Testis (tissue), 3 donors: ENCODE data around the gene RPL18A. TPM values are rescaled to one million over a fixed set of nuclear protein-coding genes. Genes with fewer than 3 reads are reported as not detected.

Source experiments
- DNase-seq: peaks from one replicate; pipeline ENCODE4 v3.0.0-alpha.2; 2019
- H3K27ac ChIP-seq, 2 donors: fragments of 200-600 bp; sonication (generic); one replicate each; pipeline ENCODE4 v1.5.1; 2019
- H3K27me3 ChIP-seq: fragments of 200-600 bp; sonication (generic); one replicate; pipeline ENCODE4 v1.5.1; 2019
- H3K36me3 ChIP-seq: fragments of 200-600 bp; sonication (generic); one replicate; pipeline ENCODE4 v1.5.1; 2017; ENCODE audit warnings: low read depth; ENCODE audit errors: missing control alignments
- H3K4me1 ChIP-seq: fragments of 200-600 bp; sonication (generic); one replicate; pipeline ENCODE4 v1.5.1; 2019
- H3K4me3 ChIP-seq, 2 donors: fragments of 200-600 bp; sonication (generic); one replicate each; pipeline ENCODE4 v1.5.1; 2017 to 2019
- H3K9me3 ChIP-seq: fragments of 200-600 bp; sonication (generic); one replicate; pipeline ENCODE4 v1.5.1; 2017
- POLR2A ChIP-seq: fragments of 450-650 bp; IDR thresholded peaks from one replicate; pipeline ENCODE4 v1.6.1; 2017; ENCODE audit warnings: antibody characterized with exemption, mild to moderate bottlenecking, moderate library complexity
- WGBS, 2 donors: methylation state at CpG; one replicate each; pipeline ENCODE4 v1.1.5; 2018; 5-methylcytosine and 5-hydroxymethylcytosine counted together
- intact Hi-C: fragments of 100-400 bp; cut with DNase I; formaldehyde crosslinking; loops from one replicate; pipeline ENCODE4 v1.15.1; 2023; ENCODE audit warnings: low total_unique reads
- polyA plus RNA-seq: library from polyadenylated mRNA; stranded (reverse); fragments of 350-450 nt; fragmentation: Illumina TruSeq; extraction: RNeasy Lipid Tissue Mini Kit (QIAGEN cat#74804); gene quantifications from one replicate; pipeline ENCODE4 v1.2.3, GENCODE V29; 2014; ENCODE audit warnings: low read depth, low replicate concordance; ENCODE audit not compliant: insufficient read depth
- total RNA-seq, 2 donors: library from RNA; depleted of rRNA; stranded (reverse); fragments of >200 nt; gene quantifications; one replicate each; pipeline ENCODE4 v1.2.3, GENCODE V29; 2016
- TF ChIP-seq, protein P1 (sequence below), 3 experiments: fragments of 450-650 bp in 2 of 3; fragments of 200-600 bp in 1 of 3; sonication (generic) in 1 of 3; IDR thresholded peaks; one replicate each; pipeline ENCODE4 v1.5.1; 2016 to 2019; ENCODE audit warnings: antibody characterized with exemption in 3 of 3, mild to moderate bottlenecking in 2 of 3, moderate library complexity in 1 of 3

Gene RPL18A
- total and polyA plus RNA-seq, 3 donors from 2014 or later = 551 to 1,098 (median 828) TPM

DNA sequence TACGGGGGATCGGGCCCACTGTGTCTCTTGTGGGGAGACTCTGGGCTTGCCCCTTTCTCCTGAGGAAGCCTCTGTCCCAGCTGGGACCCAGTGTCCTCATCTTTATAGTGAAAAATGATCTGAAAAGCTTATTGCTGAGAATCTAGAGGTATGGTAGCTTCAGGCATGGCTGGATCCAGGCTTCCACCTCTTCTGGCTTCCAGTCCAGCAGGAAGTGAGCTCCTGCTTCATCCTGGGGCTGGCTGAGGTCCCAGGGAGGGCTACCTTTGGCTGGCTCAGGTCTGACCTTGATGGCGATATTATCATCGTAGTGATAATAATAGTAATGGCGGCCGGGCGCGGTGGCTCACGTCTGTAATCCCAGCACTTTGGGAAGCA lies 15.0 kb downstream of the RPL18A start:
- TF ChIP-seq, protein P1, sequence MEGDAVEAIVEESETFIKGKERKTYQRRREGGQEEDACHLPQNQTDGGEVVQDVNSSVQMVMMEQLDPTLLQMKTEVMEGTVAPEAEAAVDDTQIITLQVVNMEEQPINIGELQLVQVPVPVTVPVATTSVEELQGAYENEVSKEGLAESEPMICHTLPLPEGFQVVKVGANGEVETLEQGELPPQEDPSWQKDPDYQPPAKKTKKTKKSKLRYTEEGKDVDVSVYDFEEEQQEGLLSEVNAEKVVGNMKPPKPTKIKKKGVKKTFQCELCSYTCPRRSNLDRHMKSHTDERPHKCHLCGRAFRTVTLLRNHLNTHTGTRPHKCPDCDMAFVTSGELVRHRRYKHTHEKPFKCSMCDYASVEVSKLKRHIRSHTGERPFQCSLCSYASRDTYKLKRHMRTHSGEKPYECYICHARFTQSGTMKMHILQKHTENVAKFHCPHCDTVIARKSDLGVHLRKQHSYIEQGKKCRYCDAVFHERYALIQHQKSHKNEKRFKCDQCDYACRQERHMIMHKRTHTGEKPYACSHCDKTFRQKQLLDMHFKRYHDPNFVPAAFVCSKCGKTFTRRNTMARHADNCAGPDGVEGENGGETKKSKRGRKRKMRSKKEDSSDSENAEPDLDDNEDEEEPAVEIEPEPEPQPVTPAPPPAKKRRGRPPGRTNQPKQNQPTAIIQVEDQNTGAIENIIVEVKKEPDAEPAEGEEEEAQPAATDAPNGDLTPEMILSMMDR (IDR thresholded peaks at IDR 0.05) = no peak
- no peak for TF ChIP-seq POLR2A
- intact Hi-C loops = no loop called here
- no peak overlapping the region for H3K27ac ChIP-seq
- H3K4me3 ChIP-seq = no peak overlapping the region
- DNase-seq = no peak
- no peaks in the 10 kb centered on the region for H3K36me3 ChIP-seq
- WGBS, 2 donors = 53 to 58% methylated on average over 8 to 9 of the region's 9 CpGs
- H3K27me3 ChIP-seq = no peaks in the 10 kb centered on the region
- no peaks in the 10 kb centered on the region for H3K9me3 ChIP-seq
- peaks cover 7% of the 10 kb centered on the region for H3K4me1 ChIP-seq

DNA sequence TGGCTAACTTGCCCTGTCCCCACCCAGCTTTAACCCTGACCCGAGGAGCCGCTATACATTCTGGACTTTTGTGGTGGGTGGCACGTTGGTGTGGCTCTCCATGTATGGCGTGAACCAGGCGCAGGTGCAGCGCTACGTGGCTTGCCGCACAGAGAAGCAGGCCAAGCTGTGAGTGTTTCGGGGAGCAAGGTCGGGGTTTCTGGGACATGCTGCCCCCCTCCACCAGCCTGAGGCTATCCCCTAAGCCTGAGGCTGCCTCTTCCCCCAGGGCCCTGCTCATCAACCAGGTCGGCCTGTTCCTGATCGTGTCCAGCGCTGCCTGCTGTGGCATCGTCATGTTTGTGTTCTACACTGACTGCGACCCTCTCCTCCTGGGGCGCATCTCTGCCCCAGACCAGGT lies 18.0 kb downstream of the RPL18A start:
- Histone ChIP-seq H3K9me3 (no peaks in the 10 kb centered on the region), H3K4me1 (peaks cover under 1% of the 10 kb centered on the region), H3K27me3 (no peaks in the 10 kb centered on the region), H3K27ac (no peak overlapping the region), H3K4me3 (no peak overlapping the region), H3K36me3 (no peaks in the 10 kb centered on the region)
- TF ChIP-seq POLR2A = no peak
- TF ChIP-seq, protein P1 (IDR thresholded peaks at IDR 0.05) = no peak
- intact Hi-C loops = no loop called here
- 91 to 94% methylated on average over 16 of the region's 16 CpGs for WGBS, 2 donors
- no peak for DNase-seq

DNA sequence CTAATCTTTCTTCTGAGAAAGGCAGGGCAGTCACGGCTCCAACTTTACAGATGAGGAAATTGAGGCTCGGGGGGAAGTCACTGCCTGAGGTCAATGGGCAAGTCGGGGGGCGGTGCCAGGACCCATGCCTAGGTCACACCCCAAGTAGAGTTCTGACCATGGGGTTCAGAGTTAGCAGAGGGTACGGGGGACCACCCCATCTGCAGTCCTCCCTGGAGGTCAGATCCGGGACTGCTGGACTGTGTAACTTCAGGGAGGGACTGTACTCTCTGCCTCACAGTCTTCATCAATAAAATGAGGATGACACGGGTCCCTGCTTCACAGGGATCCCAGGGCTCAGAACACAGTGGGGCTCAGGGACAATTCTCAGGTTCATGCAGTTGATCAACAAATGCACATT lies 19.8 kb downstream of the RPL18A start:
- Histone ChIP-seq H3K4me1 (no peaks in the 10 kb centered on the region), H3K36me3 (no peaks in the 10 kb centered on the region), H3K9me3 (no peaks in the 10 kb centered on the region), H3K27me3 (no peaks in the 10 kb centered on the region), H3K27ac (no peak overlapping the region), H3K4me3 (no peak overlapping the region)
- WGBS, 2 donors = 76 to 77% methylated on average over 5 to 7 of the region's 7 CpGs
- TF ChIP-seq, protein P1 (IDR thresholded peaks at IDR 0.05) = no peak
- no peak for TF ChIP-seq POLR2A
- intact Hi-C loops = no loop called here
- DNase-seq = no peak

DNA sequence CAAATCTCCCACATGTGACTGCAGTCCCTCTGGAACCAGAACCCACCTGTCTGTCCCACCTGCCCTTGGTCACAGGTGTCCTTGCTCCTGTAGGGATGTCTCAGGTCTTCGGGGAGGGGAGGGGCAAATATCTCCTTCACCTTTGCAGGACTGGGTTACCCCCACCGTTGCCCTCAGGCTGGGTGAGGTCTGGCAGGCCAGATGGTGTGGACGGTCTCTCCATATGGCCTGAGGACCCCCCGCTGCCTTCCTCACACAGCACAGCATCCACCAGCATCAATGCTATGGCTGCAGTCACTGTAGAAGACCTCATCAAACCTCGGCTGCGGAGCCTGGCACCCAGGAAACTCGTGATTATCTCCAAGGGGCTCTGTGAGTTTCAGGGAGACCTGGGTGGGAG lies 22.0 kb downstream of the RPL18A start:
- H3K4me3 ChIP-seq = no peak overlapping the region
- no peak overlapping the region for H3K27ac ChIP-seq
- no peaks in the 10 kb centered on the region for H3K9me3 ChIP-seq
- no peak for TF ChIP-seq POLR2A
- TF ChIP-seq, protein P1 (IDR thresholded peaks at IDR 0.05) = no peak
- H3K4me1 ChIP-seq = no peaks in the 10 kb centered on the region
- intact Hi-C loops = no loop called here
- WGBS, 2 donors = 77 to 81% methylated on average over 4 to 7 of the region's 7 CpGs
- DNase-seq = no peak
- no peaks in the 10 kb centered on the region for H3K27me3 ChIP-seq
- no peaks in the 10 kb centered on the region for H3K36me3 ChIP-seq

DNA sequence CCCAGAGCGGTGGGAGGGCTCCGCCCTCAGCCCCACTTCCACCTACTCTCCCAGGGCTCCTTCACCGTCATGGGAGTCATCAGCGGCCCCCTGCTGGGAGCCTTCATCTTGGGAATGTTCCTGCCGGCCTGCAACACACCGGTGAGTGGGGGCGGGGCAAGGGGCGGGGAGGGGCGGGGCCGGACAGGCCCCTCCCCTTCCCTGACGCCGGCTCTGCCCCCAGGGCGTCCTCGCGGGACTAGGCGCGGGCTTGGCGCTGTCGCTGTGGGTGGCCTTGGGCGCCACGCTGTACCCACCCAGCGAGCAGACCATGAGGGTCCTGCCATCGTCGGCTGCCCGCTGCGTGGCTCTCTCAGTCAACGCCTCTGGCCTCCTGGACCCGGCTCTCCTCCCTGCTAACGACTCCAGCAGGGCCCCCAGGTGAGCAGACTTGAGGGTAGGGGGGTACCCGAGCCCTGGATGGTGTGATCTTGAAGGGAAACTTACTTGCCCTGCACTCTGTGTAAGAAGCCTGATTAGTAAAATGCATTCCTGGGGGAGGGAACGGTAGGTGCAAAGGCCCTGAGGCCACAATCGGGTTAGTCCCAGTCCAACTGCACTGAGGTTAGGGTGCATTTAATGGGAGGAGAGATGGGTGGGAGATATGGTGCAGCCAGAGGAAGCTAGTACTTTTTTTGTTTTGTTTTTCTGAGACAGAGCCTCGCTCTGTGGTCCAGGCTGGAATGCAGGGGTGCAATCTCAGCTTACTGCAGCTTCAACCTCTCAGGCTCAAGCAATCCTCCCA lies 24.1 kb downstream of the RPL18A start:
- Histone ChIP-seq H3K9me3 (no peaks in the 10 kb centered on the region), H3K27ac (no peak overlapping the region), H3K27me3 (no peaks in the 10 kb centered on the region), H3K4me1 (no peaks in the 10 kb centered on the region), H3K36me3 (no peaks in the 10 kb centered on the region), H3K4me3 (peak overlapping the region; percentile 12 to 36)
- 63 to 67% methylated on average over 8 to 33 of the region's 33 CpGs for WGBS, 2 donors
- intact Hi-C loops = no loop called here
- no peak for DNase-seq
- TF ChIP-seq POLR2A = no peak
- TF ChIP-seq, protein P1 (IDR thresholded peaks at IDR 0.05) = no peak
